Cardiac septum (tissue), 1 donor: ENCODE measurements around the gene TSHZ1. TPM values are rescaled to one million over a fixed set of nuclear protein-coding genes. Genes with fewer than 3 reads are reported as not detected.

Source experiments
- DNase-seq: peaks from one replicate; pipeline ENCODE4 v3.0.0-alpha.2; 2020; ENCODE audit warnings: low spot score
- intact Hi-C: fragments of 100-400 bp; cut with DNase I; formaldehyde crosslinking; loops from one replicate; pipeline ENCODE4 v1.14.0; 2022
- total RNA-seq: library from RNA; stranded (reverse); fragmentation: NEBNext Ultra II Directional; extraction: Animal tissue kit (Norgen Biotek cat#: 25700); gene quantifications from one replicate; pipeline ENCODE4 v1.2.1, GENCODE V29; 2021
- donor health status: DM: no; HTN: no; CAD: no.

The TSHZ1 gene
- total RNA-seq, 1 donor from 2014 or later = 13.3 TPM

DNA sequence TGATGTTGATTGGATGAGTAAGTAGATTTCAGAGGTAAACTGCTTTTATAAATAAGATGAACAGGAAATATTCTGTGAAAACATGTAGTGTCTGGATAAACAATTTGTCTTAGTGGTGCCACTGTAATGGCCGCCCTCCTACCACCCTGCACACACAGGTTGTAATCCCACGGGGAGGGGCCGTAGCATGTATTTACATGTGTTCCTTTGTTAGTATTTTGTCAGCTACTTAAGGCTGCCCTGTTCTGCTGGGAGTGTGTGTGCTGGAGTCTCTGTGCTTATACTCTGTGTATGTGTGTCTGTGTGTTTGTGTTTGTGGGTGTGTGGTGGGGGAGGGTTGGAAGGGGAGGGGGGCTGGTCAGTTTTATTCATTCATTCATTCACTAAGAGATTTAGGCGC lies 5.1 kb downstream of the TSHZ1 start:
- no peak for DNase-seq
- intact Hi-C loops = loop anchor here (10.0 kb wide), 1 partner anchor 1609 kb away; the partner anchor contains the start of gene ZNF236

DNA sequence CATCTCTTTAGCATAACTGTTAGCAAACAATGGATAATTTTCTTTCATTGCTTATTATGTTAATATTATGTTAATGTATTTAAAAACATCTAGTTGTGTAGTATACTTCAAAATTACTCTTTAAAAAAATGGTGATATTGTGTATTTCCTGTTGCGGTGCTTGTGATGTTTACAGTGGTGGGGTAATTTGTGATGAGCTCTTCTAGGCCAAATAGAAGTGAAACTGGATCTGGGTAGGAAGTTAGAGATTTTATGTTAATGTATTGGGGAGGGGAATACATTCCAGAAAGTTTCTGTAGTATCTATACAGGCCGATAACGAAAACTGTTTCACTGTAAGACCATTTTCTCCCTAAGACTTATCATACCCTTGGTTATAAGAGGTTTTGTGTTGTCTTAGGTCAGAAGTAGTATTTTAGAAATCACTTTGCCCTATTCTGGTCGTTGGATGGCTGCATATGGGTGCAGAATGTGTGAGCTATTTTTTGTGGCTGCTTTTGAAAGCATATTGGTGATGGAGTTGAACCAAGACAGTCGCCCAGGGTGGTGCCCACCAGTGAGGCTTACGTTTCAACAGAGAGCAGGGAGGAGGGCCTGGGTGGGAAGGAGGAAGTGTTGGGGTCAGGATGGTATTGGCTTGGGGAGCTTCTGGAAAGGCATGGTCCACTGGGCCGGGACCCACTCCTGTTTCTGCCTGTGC lies 5.8 kb downstream of the TSHZ1 start:
- intact Hi-C loops = loop anchor here (10.0 kb wide), 1 partner anchor 1608 kb away; the partner anchor contains the start of gene ZNF236
- DNase-seq = no peak

DNA sequence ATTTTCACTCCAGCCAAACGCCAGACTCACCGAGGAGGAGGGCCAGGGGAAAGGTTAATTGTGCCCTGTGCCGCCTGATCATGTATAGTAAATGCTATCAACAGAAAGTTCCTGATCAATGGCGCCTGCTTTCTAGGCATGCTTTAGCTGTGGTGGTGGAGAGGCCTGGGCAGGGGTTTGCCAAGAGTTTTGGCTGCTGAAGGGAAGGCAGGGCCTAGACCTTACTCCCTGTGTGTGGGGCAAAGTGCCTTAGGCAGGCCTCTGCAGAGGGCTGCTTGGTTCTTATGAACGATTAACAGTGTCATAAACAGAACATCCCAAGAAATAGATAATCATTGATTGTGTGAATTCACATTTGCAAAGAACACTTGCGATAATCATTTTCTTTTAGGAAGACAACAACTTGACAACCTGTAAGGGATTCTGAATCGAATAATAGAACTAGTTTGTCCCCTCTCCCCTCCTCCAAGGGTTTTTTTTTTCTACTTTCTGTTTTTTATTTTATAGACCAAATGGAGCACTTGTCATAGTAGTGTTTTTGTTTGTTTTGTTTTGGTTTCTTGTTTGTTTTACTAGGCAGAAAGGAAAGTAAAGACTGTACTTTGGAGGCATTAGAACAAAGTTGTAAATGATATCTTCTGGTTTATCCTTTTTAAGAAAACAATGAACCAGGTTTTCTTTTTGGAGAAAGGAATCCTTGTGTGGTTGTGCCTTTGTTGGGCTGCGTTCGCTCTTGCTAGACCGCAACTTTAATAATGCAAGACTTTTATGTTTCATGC lies 6.5 kb downstream of the TSHZ1 start:
- intact Hi-C loops = loop anchor here (10.0 kb wide), 1 partner anchor 1608 kb away; the partner anchor contains the start of gene ZNF236
- DNase-seq = no peak

GRCh38 chr18:75218065-75218923 lies 7.7 kb downstream of the TSHZ1 start:
- intact Hi-C loops = loop anchor here (10.0 kb wide), 1 partner anchor 1607 kb away; the partner anchor contains the start of gene ZNF236
- no peak for DNase-seq

GRCh38 chr18:75219745-75220375 lies 9.3 kb downstream of the TSHZ1 start:
- no peak for DNase-seq
- intact Hi-C loops = loop anchor here (10.0 kb wide), 1 partner anchor 1605 kb away; the partner anchor contains the start of gene ZNF236

- intact Hi-C loops = no loop called here
- no peak for DNase-seq
Measured at GRCh38 chr18:75220551-75221355, 10.2 kb downstream of the TSHZ1 start.

- no peak for DNase-seq
- intact Hi-C loops = no loop called here
Measured at GRCh38 chr18:75221397-75221796, 10.8 kb downstream of the TSHZ1 start.

DNA sequence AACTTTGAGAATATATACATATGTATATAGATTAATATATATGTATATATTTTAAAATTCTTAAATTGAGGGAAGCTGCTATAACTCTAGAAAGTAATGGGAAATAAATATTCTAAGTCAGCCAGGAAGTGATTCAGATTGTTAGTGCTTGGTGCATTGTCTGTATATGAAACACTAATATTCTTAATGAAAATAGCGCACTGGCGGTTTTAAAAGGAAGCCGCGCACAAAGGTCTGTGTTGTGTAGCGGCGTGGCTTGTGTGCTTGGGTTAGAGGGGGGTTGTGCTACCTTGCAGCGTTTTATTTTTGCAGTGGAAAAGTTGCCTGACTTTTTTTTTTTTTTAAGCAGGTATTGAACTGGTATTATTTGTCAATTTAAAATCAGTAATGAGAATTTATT lies 11.3 kb downstream of the TSHZ1 start:
- no peak for DNase-seq
- intact Hi-C loops = no loop called here

DNA sequence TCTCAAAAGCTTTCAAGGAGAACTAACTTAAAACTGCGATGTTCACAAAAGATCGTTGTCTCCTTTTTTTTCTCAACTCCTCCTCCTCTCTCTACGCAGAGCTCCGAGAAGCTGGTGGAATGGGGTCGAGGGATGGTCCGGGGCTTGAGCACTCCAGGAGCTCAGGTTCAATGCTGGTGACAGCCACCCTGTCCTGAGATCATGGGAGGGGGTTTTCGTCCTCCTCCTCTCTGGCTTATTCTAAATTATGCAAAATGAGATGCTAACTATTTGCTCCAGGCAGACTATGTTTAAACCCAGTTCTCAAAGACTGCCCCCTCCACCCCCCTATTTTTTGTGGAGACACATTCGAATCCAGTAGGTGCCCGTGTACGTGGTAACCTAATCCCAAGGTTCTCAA lies 11.8 kb downstream of the TSHZ1 start:
- intact Hi-C loops = no loop called here
- DNase-seq = no peak

GRCh38 chr18:75223687-75224347 lies 13.2 kb downstream of the TSHZ1 start:
- no peak for DNase-seq
- intact Hi-C loops = no loop called here

DNA sequence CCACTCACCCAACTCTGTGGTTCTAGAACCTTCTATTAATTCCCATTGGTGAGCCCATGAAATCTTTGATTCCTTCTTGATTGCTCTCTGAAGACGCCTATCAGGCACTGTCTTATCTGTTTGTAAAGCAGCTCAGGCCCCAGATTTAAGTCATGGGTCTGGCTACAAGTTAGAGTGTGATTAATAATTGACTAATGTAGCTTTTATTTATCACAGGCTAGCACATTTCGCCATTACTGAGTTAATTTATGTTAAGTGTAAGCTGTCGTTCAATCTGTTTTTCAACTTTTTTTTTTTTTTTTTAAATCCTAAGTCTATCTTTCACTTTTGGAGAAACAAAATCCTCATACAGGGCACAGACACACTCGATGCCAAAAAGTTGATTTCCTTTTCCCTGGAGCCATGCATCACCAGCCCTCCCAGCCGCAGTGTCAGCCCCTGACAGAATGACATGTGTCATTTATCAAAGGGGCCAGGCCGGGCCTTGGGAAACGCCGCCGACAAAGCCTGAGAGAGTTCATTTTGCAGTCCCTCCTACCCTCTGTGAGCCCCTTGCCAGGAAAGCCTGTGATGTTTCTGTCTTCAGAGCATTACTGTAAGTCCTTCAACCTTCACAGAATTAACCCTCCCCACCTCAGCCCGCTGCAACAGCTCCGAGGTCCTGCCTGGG lies 15.8 kb downstream of the TSHZ1 start:
- intact Hi-C loops = loop anchor here (2.0 kb wide), 1 partner anchor 18 kb away; the partner anchor contains the start of gene PTGR3
- DNase-seq = no peak

DNA sequence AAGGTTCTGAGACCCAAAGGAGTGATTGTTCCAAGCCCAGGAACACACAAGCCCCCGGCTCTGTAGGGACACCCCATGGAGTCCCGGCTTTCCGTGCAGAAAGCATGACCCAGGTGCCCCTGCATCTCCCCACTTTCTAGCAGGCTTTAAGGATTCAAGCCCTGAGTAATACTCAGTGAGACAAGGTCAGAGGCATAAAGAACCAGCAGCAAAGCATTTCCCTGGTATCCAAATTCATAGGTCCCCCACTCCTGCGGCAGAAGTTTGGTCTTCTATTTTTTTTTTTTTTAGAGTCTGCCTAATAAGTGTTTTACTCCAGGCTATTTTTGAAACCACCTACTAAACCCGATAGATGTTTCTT lies 16.3 kb downstream of the TSHZ1 start:
- intact Hi-C loops = loop anchor here (2.0 kb wide), 1 partner anchor 18 kb away; the partner anchor contains the start of gene PTGR3

GRCh38 chr18:75227535-75228296 lies 17.1 kb downstream of the TSHZ1 start:
- intact Hi-C loops = loop anchor here (2.0 kb wide), 1 partner anchor 19 kb away; the partner anchor contains the start of gene PTGR3
- DNase-seq = no peak

More for the DNA sequence above, 16.3 kb downstream of the TSHZ1 start:
- no peak for DNase-seq

- intact Hi-C loops = no loop called here
- DNase-seq = no peak
Measured at GRCh38 chr18:75228967-75229366, 18.4 kb downstream of the TSHZ1 start.

- no peak for DNase-seq
- intact Hi-C loops = no loop called here
Measured at GRCh38 chr18:75229437-75229836, 18.8 kb downstream of the TSHZ1 start.
